ENCODE results near the gene DGKB.

Gene DGKB

DNA sequence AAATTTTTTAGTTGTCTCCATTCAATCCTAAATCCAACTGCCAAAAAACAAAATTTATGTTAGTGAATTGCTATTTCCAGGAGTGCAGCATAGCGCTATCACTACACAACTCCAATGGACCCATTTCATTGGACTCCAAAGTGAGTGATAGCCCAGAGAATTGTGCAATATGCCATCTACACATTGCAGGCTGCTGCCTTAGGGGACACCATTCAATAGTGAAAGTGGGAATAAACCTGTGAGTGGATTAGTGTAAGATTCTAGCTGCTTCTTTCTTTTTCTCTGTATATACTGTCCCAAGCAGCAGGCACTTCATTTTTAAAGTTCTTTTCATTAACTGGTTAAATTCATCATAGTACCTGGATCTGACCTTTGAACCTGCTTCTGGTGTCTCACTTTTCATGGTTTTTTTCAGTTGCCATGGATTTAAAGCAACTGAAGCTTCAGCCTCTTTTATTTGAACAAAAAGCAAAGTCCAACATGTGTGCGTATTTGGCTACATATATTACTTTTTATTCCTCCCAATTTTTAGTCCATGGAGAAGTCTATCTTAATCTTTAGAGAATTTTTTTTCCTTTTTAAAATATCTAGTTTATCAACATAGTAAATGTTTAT, 97.3 kb downstream of the DGKB start:
- Histone ChIP-seq H3K9me2 (replicated peaks; ENCODE audit: insufficient read depth, low read length) (no peaks in the 10 kb centered on the region), H3F3A (ENCODE audit: insufficient read depth, low read length) (no peaks in the 10 kb centered on the region), H3K4me1 (ENCODE audit: low read length) (no peaks in the 10 kb centered on the region), H3K9ac (ENCODE audit: low read length) (no peak overlapping the region), H2AFZ (ENCODE audit: low read length) (no peak overlapping the region), H3K4me2 (ENCODE audit: low read depth, low read length) (no peak overlapping the region), H3K27ac (ENCODE audit: low read length) (no peak overlapping the region), H3K79me2 (ENCODE audit: low read length) (no peaks in the 10 kb centered on the region), H3K4me3 (ENCODE audit: low read length) (no peak overlapping the region), H3K27me3 (replicated peaks; ENCODE audit: insufficient read depth, low read length) (no peaks in the 10 kb centered on the region), H4K20me1 (ENCODE audit: insufficient read depth, low read length) (no peaks in the 10 kb centered on the region), H3K9me3 (replicated peaks; ENCODE audit: insufficient read depth, low read length) (no peaks in the 10 kb centered on the region), H3K36me3 (replicated peaks; ENCODE audit: insufficient read depth, low read length) (no peaks in the 10 kb centered on the region)
- no peak for DNase-seq
- TF ChIP-seq, protein P1, sequence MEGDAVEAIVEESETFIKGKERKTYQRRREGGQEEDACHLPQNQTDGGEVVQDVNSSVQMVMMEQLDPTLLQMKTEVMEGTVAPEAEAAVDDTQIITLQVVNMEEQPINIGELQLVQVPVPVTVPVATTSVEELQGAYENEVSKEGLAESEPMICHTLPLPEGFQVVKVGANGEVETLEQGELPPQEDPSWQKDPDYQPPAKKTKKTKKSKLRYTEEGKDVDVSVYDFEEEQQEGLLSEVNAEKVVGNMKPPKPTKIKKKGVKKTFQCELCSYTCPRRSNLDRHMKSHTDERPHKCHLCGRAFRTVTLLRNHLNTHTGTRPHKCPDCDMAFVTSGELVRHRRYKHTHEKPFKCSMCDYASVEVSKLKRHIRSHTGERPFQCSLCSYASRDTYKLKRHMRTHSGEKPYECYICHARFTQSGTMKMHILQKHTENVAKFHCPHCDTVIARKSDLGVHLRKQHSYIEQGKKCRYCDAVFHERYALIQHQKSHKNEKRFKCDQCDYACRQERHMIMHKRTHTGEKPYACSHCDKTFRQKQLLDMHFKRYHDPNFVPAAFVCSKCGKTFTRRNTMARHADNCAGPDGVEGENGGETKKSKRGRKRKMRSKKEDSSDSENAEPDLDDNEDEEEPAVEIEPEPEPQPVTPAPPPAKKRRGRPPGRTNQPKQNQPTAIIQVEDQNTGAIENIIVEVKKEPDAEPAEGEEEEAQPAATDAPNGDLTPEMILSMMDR (IDR thresholded peaks at IDR 0.05; ENCODE audit: low read length), result no peak
- no peak for TF ChIP-seq EZH2phosphoT487 (IDR thresholded peaks at IDR 0.05; ENCODE audit: low read length)
- TF ChIP-seq EZH2 (optimal IDR thresholded peaks at IDR 0.05; ENCODE audit: low read depth, low read length), result no peak

DNA sequence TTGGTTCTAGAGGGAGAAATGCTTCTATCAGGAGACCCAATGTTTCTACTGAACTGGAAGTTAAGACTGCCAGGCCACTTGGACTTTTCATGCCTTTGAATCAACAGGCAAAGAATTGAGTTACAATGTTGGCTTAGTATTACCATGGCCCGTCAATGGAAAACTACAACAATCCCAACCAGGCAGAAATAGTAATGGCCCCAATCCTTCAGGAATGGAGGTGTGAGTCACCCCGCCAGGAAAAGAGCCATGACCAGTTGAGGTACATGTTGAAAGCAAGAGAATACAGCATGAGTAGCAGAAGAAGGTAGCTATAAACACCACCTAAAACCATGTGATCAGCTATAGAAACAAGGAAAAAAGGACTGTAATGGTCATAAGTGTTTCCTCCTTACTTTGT, 101.9 kb downstream of the DGKB start:
- no peak for DNase-seq
- Histone ChIP-seq H3K9me3 (replicated peaks; ENCODE audit: insufficient read depth, low read length) (no peaks in the 10 kb centered on the region), H3K4me1 (ENCODE audit: low read length) (no peaks in the 10 kb centered on the region), H3F3A (ENCODE audit: insufficient read depth, low read length) (no peaks in the 10 kb centered on the region), H3K9me2 (replicated peaks; ENCODE audit: insufficient read depth, low read length) (no peaks in the 10 kb centered on the region), H3K79me2 (ENCODE audit: low read length) (no peaks in the 10 kb centered on the region), H3K4me3 (ENCODE audit: low read length) (no peak overlapping the region), H3K36me3 (replicated peaks; ENCODE audit: insufficient read depth, low read length) (no peaks in the 10 kb centered on the region), H4K20me1 (ENCODE audit: insufficient read depth, low read length) (no peaks in the 10 kb centered on the region), H2AFZ (ENCODE audit: low read length) (no peak overlapping the region), H3K27me3 (replicated peaks; ENCODE audit: insufficient read depth, low read length) (no peaks in the 10 kb centered on the region), H3K9ac (ENCODE audit: low read length) (no peak overlapping the region), H3K4me2 (ENCODE audit: low read depth, low read length) (no peak overlapping the region), H3K27ac (ENCODE audit: low read length) (no peak overlapping the region)
- TF ChIP-seq, protein P1 (IDR thresholded peaks at IDR 0.05; ENCODE audit: low read length), result no peak
- TF ChIP-seq EZH2 (optimal IDR thresholded peaks at IDR 0.05; ENCODE audit: low read depth, low read length) (no peak), EZH2phosphoT487 (IDR thresholded peaks at IDR 0.05; ENCODE audit: low read length) (no peak)

DNA sequence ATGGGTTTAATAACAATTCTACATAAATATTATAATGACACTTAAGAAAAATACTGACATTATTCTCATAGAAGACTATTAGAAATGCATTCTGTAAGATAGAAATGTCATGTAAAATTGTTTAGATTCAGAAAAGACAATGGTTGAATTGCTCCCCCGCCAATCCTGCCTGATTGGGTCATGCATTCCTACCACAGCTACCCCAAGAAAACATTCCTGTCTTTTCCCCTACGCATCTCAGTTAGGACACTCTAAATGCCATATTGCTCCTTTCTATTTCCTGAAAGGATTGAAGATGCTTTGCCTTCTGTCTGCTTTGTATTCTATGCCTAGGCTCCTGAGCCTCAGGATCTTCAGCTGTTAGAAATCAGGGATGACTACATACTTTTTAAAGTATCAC, 109.4 kb downstream of the DGKB start:
- no peaks in the 10 kb centered on the region for H3K79me2 ChIP-seq (ENCODE audit: low read length)
- no peaks in the 10 kb centered on the region for H4K20me1 ChIP-seq (ENCODE audit: insufficient read depth, low read length)
- no peaks in the 10 kb centered on the region for H3K4me1 ChIP-seq (ENCODE audit: low read length)
- no peak overlapping the region for H3K27ac ChIP-seq (ENCODE audit: low read length)
- H2AFZ ChIP-seq (ENCODE audit: low read length), result no peak overlapping the region
- no peaks in the 10 kb centered on the region for H3K27me3 ChIP-seq (replicated peaks; ENCODE audit: insufficient read depth, low read length)
- no peak for DNase-seq
- no peak overlapping the region for H3K4me3 ChIP-seq (ENCODE audit: low read length)
- no peaks in the 10 kb centered on the region for H3K9me2 ChIP-seq (replicated peaks; ENCODE audit: insufficient read depth, low read length)
- H3K9ac ChIP-seq (ENCODE audit: low read length), result no peak overlapping the region
- no peaks in the 10 kb centered on the region for H3F3A ChIP-seq (ENCODE audit: insufficient read depth, low read length)
- no peaks in the 10 kb centered on the region for H3K36me3 ChIP-seq (replicated peaks; ENCODE audit: insufficient read depth, low read length)
- no peaks in the 10 kb centered on the region for H3K9me3 ChIP-seq (replicated peaks; ENCODE audit: insufficient read depth, low read length)
- no peak overlapping the region for H3K4me2 ChIP-seq (ENCODE audit: low read depth, low read length)
- TF ChIP-seq EZH2phosphoT487 (IDR thresholded peaks at IDR 0.05; ENCODE audit: low read length) (no peak), EZH2 (optimal IDR thresholded peaks at IDR 0.05; ENCODE audit: low read depth, low read length) (no peak)
- TF ChIP-seq, protein P1 (IDR thresholded peaks at IDR 0.05; ENCODE audit: low read length), result no peak

Data from MM.1S (cell line).